ENCODE data around the gene MAL.
"Not testable (repeated sequence)": the region's sequence is repeated elsewhere in the genome, so short reads cannot be mapped to it uniquely, and the experiment has no call there.

The MAL gene

DNA sequence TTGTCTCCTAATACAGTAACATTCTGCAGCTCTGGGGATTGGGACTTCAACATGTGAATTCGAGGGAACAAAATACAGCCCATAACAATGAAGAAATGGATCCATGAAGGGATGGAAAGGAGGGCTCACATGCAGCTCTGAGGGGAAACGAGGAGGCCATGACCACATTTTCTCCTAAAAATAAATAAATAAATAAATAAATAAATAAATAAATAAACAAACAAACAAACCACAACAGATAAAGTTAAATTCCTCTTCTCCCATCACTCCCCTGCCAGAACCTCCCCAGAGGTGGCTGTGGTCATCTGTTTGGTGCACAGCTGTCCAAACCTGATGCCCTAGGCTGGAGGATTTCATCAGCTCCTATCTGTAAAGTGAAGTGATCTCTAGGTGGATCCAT lies 42.7 kb downstream of the MAL start:
- no peak for DNase-seq

GRCh38 chr2:95069465-95069864 lies 44.0 kb downstream of the MAL start:
- DNase-seq: no peak

GRCh38 chr2:95071856-95072255 lies 46.3 kb downstream of the MAL start:
- DNase-seq: no peak

- no peak for DNase-seq
These were observed 46.9 kb downstream of the MAL start for GRCh38 chr2:95072424-95072823.

GRCh38 chr2:95073856-95074662 lies 48.6 kb downstream of the MAL start:
- peak; percentile 23 for DNase-seq

DNA sequence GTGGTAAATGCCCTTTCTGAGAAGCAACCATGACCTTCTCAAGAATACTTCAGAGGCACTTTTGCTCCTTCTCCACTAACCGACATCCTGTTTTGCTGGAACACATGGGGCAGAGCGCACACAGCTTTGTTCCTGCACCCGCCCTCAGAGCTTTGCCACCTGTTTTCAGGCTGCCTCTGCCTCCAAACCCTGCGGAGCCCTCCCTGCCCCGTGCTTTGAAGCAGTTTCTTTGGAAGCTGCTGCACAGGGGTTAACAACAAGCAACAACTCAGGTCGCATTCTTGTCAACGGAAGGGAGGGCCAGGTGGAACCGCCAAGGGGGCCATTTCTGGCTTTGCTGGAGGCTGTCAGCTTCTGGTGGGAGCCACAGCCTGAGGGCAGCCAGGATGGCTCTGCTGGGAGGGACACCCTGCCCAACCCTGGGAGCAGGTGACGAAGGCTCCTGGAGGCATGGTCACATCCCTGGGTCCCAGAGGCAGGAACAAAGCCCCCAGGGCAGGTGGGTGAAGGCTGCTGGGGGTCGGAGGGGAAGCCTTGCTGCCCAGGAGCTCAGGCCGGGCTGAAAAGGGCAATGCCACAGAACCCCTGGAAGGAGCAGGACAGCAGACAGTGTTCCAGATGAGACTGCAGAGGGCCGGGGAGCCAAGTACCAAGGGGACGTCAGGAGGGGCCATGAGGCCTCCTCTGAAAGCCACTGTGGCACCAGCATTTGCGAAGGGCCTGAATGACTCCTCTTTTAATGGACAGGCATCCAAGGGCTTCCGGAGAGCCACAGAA lies 49.3 kb downstream of the MAL start:
- peak; percentile 76 for DNase-seq

DNA sequence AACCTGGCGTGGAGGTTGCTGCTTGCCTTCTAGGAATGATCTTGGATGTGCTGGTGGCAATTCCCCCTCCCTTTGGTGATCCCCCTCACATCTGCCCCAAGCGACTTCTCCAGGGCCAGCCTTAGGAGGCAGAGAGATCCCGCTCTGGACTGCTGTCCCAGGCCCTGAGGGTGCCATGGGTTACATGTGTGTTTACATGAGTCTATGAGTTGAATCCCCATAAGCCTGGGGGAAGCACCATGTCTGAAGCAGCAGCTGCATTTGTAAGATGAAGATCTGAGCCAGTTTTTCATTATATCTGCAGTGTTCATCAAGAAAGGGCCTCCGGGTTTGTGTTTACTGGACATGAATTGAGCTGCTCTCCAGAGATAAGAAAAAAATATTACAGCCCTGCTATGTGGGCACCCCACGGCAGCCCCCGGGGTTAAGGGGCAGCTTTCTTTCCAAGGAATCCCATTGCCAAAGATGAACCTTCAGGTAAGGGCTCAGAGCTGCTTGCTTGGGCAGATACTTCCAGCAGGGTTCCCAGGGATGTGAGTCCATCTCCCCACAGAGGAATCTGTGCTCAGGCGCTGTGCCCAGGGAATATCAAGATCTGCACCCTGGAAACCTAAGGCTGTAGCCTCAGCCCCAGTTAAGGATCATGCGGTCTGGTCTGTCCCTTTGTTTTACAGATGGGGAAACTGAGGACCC lies 50.1 kb downstream of the MAL start:
- no peak for DNase-seq

DNA sequence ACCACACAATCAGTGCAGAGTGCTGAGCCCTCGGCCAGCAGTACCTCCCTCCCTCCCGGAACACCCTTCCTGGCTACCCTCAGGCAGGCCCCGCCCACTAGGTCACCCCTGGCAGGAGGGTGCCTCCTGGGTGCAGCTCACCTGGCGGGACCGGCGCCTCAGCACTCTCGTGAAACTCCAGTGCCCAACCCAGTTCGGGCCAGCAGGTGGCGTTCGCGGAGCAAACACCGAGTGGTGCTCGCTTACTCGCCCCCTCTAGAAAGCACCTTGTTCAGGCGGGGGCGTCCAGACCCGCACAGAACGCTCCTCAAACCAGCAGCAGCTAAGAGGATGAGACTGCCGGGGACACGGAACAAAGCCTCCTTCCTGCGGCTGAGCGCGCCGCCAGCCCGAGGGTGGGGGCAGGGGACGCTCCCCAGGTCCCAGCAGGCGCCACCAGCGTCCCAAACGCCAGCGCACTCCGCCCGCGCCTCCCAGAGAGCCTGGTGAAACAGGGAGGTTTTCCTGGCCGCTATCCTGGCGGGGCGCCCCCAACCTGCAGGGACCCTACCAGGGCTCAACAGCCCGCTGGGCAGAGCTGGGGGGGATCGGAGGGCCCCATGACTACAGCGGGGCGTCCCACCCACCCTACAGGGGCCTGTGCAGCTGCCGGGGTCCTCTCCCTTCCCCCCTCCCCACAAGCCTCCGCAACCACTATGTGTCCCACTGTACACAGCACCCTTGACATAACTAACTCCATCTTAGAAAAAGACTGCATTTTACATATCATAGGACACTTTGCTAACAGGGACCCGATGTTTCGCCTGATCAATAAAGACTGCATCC lies 51.4 kb downstream of the MAL start:
- peak; percentile 86 for DNase-seq

DNA sequence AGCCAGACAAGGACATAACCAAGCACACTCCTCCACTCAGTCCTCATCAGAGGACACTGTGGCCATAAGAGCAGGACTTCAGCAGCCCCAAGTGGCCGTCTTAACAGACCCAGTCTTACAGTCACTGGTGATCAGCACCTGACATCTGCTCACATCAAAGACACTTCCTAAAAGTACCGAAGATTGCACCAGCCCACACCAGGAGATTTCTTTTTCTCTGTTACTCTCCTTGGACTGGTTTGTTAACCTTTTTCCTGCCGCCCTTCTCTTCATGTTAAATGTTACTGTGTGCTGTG lies 52.0 kb downstream of the MAL start:
- no peak for DNase-seq

GRCh38 chr2:95077861-95078603 lies 52.5 kb downstream of the MAL start:
- no peak for DNase-seq

DNA sequence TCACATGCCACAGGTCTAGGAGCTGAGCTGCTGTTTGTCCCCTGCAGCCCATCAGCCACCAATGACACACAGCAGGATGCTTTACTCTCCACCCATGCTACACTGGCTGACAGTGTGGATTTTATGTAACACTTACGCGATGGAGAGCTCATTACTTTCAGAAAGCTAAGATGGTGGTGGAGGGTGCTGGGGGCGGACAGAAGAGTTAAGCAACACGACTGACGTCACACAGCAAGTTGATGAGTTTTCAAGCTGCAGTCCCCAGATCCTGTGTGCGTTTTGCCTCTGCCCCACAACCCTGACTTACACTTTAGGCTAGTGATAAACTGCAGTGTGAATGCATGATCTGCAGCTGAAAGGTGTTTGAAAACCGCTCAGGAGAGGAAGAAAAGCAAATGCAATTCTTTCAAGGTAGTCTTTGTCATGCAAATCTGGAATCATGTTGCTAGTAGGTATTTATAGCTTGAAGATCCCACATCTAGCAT lies 53.7 kb downstream of the MAL start:
- DNase-seq: peak; percentile 37

DNA sequence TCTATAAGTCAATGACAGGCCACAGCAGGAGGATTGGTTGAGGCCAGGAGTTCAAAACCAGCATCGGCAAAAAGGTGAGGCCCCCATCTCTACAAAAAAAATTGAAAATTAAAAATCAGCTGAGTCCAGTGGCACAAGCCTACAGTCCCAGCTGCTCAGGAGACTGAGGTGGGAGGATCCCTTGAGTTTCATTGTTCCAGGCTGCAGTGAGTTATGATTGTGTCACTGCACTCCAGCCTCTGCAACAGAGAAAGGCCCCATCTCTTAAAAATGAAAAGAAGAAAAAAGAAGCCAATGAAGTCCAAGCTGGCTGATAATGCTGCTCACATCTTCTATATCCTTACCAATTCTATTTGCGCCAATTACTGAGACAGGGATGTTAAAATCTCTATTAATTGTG lies 57.0 kb downstream of the MAL start:
- no peak for DNase-seq

DNA sequence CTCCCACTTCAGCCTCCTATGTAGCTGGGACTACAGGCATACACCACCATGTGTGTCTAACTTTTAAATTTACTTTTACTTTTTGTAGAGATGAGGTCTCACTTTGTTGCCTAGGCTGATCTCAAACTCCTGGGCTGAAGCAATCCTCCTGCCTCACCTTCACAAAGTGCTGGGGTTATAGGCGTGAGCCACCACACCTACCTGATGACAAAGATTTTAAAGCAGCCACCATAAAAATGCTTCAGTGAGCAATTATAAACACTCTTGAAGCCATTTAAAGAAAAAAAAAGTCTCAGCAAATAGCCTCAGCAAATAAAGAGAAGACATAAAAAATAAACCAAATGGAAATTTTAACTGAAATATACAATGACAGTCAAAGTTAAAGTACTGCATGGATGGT lies 60.5 kb downstream of the MAL start:
- no peak for DNase-seq

GRCh38 chr2:95087379-95087778 lies 61.9 kb downstream of the MAL start:
- DNase-seq: no peak

DNA sequence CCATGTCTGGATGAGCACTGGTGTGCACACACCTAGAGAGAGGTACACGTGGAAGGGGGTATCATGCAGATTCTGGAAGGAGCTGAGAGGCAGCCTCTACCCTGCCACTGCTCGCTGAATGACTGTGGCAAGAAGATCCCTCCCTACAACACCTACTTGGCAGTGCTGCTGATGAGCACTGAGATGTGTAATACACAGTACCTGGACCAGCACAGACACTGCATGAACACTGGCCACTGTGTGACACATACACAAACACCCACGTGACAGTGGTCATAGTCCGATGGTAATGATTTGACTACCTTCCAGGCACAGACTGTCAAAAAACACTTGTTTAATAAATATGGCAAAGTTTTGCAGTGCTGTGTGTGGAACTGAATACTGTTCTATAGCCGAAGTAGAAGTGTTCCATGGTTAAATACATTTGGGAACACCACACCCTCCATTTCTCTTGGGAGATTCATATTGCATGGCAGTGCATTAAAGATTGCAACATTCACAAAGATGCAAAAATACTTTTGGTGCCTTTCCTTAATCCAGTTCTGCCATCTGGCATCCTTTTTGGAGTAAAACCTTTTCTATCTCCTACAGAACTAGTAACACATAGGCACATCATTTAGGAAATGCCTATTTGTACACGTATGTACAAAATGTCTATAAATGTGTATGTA lies 66.5 kb downstream of the MAL start:
- DNase-seq: no peak

GRCh38 chr2:95098273-95098672 lies 72.8 kb downstream of the MAL start:
- DNase-seq: not testable (repeated sequence)

DNA sequence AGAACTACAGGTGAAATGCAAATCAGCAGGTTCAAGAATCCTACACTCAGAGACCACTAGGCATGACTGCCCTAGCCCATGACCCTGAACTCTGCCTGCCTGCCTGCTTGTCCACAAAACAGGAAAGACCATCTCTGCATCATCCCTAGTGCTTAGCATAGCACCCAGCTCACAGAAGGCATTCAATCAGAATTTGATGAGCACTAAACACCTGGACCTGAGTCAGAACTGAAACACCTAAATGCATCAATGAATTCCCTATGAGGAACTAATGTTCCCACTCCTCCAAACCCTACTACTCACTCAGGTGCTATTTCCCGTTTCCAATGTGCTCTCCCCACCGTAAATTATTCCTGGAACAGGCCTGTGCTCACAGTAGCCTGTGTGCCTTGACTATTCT lies 74.4 kb downstream of the MAL start:
- DNase-seq: no peak

Data from activated CD4-positive, alpha-beta T cell treated with anti-CD3 and anti-CD28 coated beads, Interleukin-10, Interleukin-2, amounts not matched to agents 100 ng/mL and 50 ng/mL, durations not matched to agents 16 hours and 8 hours (primary cell).